GM19463 (cell line): Measurements from ENCODE around the gene TRIM71.
"Not testable (repeated sequence)": the region's sequence is repeated elsewhere in the genome, so short reads cannot be mapped to it uniquely, and the experiment has no call there.

ENCODE experiments used
- ATAC-seq: cut with Tn5 transposase; IDR thresholded peaks from one replicate; pipeline ENCODE4 v1.9.1; 2021; ENCODE audit warnings: mild to moderate bottlenecking, moderate library complexity; ENCODE audit not compliant: unreplicated experiment

Gene TRIM71

GRCh38 chr3:32886911-32887310 is 69.1 kb downstream of the TRIM71 start:
- no peak for ATAC-seq

DNA sequence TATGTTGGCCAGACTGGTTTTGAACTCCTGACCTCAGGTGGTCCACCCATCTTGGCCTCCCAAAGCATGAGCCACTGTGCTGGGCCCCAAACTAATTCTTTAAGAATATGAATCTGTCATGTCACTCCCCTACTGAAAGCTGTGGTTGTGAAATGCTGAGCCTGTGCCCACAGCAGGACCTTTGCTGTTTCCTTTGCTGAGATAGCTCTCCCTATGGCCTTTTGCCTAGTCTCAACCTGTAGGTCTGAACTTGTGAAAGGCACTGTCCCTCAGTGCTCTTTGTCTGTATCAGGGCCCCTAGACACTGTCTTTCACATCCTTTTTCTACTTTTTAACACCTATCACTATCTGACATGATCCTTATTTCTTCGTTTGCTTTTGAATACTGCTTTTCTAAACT is 70.9 kb downstream of the TRIM71 start:
- ATAC-seq, result peak; percentile 88

DNA sequence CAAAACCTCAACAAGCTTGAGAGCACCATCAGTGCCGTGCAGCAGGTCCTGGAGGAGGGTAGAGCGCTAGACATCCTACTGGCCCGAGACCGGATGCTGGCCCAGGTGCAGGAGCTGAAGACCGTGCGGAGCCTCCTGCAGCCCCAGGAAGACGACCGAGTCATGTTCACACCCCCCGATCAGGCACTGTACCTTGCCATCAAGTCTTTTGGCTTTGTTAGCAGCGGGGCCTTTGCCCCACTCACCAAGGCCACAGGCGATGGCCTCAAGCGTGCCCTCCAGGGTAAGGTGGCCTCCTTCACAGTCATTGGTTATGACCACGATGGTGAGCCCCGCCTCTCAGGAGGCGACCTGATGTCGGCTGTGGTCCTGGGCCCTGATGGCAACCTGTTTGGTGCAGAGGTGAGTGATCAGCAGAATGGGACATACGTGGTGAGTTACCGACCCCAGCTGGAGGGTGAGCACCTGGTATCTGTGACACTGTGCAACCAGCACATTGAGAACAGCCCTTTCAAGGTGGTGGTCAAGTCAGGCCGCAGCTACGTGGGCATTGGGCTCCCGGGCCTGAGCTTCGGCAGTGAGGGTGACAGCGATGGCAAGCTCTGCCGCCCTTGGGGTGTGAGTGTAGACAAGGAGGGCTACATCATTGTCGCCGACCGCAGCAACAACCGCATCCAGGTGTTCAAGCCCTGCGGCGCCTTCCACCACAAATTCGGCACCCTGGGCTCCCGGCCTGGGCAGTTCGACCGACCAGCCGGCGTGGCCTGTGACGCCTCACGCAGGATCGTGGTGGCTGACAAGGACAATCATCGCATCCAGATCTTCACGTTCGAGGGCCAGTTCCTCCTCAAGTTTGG is 72.9 kb downstream of the TRIM71 start:
- ATAC-seq, result no peak

DNA sequence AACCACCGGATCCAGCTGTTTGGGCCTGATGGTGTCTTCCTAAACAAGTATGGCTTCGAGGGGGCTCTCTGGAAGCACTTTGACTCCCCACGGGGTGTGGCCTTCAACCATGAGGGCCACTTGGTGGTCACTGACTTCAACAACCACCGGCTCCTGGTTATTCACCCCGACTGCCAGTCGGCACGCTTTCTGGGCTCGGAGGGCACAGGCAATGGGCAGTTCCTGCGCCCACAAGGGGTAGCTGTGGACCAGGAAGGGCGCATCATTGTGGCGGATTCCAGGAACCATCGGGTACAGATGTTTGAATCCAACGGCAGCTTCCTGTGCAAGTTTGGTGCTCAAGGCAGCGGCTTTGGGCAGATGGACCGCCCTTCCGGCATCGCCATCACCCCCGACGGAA is 73.6 kb downstream of the TRIM71 start:
- no peak for ATAC-seq

- no peak for ATAC-seq
These were observed 75.1 kb downstream of the TRIM71 start for GRCh38 chr3:32892625-32893598.

GRCh38 chr3:32894977-32895376 is 77.2 kb downstream of the TRIM71 start:
- ATAC-seq, result no peak

GRCh38 chr3:32895701-32896100 is 77.9 kb downstream of the TRIM71 start:
- no peak for ATAC-seq

DNA sequence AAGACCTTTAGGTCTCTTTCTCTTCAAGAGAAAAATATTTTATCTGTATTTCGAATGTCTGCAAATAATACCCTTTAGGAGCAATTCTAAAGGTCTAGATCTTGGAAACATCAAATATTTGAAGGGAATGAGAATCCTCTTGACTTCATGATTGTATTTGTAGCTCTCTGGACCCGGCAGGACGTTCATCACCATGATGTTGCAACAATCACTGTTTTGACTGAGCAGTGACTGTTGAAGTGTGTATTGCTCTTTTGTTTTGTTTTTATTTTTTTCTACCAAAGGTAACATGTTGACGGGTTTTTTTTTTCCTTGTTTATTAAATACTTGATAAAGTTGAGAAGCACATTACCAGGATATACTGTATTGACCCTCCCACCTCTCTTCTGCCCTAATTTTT is 78.3 kb downstream of the TRIM71 start:
- no peak for ATAC-seq

DNA sequence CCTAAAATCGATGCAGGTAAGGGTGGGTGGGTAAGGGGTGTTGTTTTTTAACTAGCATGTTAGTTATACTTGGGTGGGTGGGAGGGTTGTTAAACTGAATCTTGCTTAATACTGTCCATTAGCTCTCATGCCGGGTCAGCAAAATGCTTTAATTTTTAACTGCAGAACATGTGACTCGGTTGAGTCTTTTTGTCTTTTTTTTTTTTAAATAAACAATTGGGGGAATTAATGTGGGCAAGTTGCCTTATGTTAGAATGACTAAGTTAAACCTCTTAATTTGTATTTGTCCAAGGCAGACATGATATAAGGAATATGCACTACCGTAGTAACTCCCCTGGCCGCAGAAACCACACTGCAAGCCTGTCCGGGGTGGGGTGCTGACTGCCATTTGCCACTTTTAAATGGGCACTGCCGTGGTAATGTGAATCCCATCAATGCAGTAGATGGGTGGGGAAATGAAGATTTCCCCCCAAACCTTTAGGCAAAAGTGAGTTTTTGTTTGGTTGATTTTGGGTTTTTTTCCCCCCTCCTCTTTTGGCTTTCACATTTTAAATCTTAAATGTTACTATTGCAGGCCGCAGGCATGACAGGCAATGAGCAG is 79.3 kb downstream of the TRIM71 start:
- no peak for ATAC-seq

DNA sequence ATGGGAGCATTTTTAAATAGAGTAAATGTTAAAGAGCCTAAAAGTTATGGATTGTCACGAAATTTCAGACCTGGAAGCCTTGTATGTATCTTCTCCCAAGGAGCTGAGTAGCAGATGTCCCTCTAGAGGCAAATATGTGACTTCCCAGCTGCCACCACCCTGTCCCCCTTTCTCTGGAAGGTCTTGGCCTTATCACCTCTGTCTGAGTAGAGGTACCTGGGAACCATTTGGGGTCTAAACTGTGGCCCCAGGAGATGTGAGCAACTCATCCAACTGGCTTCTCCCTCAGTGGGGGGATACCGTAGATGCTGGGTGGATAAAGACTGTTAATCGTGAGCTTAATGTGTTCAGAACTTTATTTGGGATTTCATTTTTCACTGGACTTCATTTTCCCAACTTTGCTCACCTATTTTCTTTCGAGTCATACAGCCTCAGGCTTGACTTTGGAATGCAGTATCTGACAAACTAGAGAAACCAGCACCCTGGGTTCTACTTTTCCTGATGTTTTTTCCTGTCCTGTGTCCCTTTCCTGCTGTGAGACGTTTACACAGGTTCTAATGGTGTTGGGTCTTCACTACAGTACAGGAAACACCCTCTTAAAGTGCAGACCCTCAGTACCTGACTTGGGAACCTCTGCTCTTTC is 80.3 kb downstream of the TRIM71 start:
- ATAC-seq, result no peak

- ATAC-seq, result no peak
These were observed 81.5 kb downstream of the TRIM71 start for GRCh38 chr3:32899265-32899664.

GRCh38 chr3:32901005-32901932 is 83.5 kb downstream of the TRIM71 start:
- ATAC-seq, result no peak

DNA sequence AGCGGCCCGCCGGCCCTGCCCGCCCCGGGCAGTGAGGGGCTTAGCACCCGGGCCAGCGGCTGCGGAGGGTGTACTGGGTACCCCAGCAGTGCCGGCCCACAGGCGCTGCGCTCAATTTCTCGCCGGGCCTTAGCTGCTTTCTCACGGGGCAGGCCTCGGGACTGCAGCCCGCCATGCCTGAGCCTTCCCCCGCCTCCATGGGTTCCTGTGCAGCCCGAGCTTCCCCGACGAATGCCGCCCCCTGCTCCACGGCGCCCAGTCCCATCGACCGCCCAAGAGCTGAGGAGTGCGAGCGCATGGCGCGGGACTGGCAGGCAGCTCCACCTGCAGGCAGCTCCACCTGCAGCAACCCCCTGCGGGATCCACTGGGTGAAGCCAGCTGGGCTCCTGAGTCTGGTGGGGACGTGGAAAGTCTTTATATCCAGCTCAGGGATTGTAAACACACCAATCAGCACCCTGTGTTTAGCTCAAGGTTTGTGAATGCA is 85.1 kb downstream of the TRIM71 start:
- ATAC-seq, result not testable (repeated sequence)

- ATAC-seq, result no peak
These were observed 86.2 kb downstream of the TRIM71 start for GRCh38 chr3:32903953-32904352.

DNA sequence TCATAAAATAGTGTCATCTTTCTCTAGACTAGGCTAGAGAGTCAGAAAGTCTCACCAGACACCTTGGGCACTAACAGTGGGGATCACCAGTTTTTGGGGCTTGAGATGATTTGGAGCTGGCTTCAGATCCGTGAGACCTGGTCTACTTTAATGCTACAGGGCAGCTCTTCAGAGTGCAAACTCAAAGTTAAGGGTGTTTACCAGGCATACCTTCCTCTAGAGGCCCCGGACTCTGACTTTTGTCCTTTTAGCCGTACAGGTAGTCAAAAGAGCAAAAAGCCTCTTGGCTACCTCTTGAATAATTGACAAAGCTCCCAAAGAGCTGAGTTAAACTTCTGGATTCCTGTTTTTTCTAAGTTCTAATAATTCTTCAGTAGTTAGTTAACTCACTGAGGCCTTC is 92.2 kb downstream of the TRIM71 start:
- ATAC-seq, result no peak

GRCh38 chr3:32910954-32911353 is 93.2 kb downstream of the TRIM71 start:
- no peak for ATAC-seq

GRCh38 chr3:32912046-32912445 is 94.2 kb downstream of the TRIM71 start:
- no peak for ATAC-seq

DNA sequence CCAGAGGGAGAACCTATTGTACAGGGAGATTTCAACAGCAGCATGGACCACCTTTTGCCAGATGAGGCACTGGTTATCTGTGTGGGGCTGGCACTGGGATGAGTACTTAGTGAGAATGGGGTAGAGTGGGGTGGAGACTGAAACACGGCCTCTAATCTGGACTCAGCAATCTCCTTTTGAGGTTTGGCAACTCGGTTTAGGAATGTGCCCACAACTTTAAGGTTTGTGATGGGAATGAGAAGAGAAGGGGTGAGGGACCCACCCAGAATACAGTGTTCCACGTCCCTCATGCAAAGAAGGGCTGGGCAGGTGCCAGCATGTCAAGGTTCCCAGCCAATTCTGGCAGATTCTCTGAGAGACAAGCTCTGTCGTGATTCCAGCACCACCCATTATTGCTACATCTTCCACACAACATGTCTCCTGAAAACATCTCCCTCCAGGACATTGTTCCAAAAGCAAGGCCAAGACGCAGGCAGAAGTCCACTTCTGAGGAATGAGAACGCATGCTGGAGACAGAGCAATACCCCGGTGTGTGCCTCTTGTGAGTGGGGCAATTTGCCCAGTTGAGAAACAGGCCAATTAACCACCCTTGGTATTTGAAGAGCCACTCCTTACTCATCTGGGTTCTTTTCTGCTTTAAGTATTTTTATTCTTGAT is 96.1 kb downstream of the TRIM71 start:
- ATAC-seq, result no peak

GRCh38 chr3:32919920-32920319 is 102.1 kb downstream of the TRIM71 start:
- ATAC-seq, result no peak
